Kidney (tissue), 14 donors: ENCODE measurements around the gene ARSJ. TPM values are rescaled to one million over a fixed set of nuclear protein-coding genes. Genes with fewer than 3 reads are reported as not detected.

ENCODE experiments used
- DNase-seq, 5 donors: peaks; one replicate each; pipeline ENCODE4 v3.0.0-alpha.2; 2013 to 2020
- FAIRE-seq: peaks from 2 replicates; lab custom pipeline; 2012; peaks lifted over from hg19 to GRCh38; lab: Jason Lieb, UNC
- H3K27ac ChIP-seq, 2 donors: one replicate each; pipeline ENCODE4 v1.7.0; 2013; ENCODE audit warnings: low read depth in 2 of 2, low read length in 2 of 2, inconsistent platforms in 1 of 2
- H3K27me3 ChIP-seq: one replicate; pipeline ENCODE4 v1.7.1; 2013; ENCODE audit warnings: low read length, inconsistent platforms; ENCODE audit not compliant: control insufficient read depth, insufficient read depth
- H3K36me3 ChIP-seq, 3 donors: one replicate each; pipeline versions ENCODE4 v1.7.0 to v1.7.1; 2013; ENCODE audit warnings: low read length in 3 of 3, control low read depth in 1 of 3, inconsistent platforms in 1 of 3; ENCODE audit not compliant: insufficient read depth in 3 of 3, control insufficient read depth in 2 of 3
- H3K4me1 ChIP-seq, 3 donors: one replicate each; pipeline versions ENCODE4 v1.7.0 to v1.7.1; 2013; ENCODE audit warnings: low read length in 3 of 3, inconsistent platforms in 1 of 3, low read depth in 1 of 3; ENCODE audit not compliant: control insufficient read depth in 2 of 3, insufficient read depth in 2 of 3
- H3K4me3 ChIP-seq, 3 donors: one replicate each; pipeline versions ENCODE4 v1.7.0 to v1.8.1; 2013; ENCODE audit warnings: low read length in 3 of 3, control low read depth in 1 of 3, inconsistent platforms in 1 of 3
- H3K9ac ChIP-seq, 3 donors: one replicate each; pipeline versions ENCODE4 v1.7.0 to v1.7.1; 2013; ENCODE audit warnings: low read length in 3 of 3, control low read depth in 1 of 3, inconsistent platforms in 1 of 3
- H3K9me3 ChIP-seq, 3 donors: one replicate each; pipeline versions ENCODE4 v1.7.0 to v1.7.1; 2013; ENCODE audit warnings: low read length in 3 of 3, control low read depth in 1 of 3, inconsistent platforms in 1 of 3; ENCODE audit not compliant: control insufficient read depth in 2 of 3, insufficient read depth in 1 of 3
- intact Hi-C: fragments of 100-400 bp; cut with DNase I; formaldehyde crosslinking; loops from one replicate; pipeline ENCODE4 v1.11.1; 2022
- polyA plus RNA-seq: library from polyadenylated mRNA; stranded (reverse); fragments of 350-450 nt; fragmentation: Illumina TruSeq; extraction: RNeasy Lipid Tissue Mini Kit (QIAGEN cat#74804); gene quantifications from one replicate; pipeline ENCODE4 v1.2.3, GENCODE V29; 2014; ENCODE audit warnings: low read depth, low replicate concordance; ENCODE audit not compliant: insufficient read depth
- total RNA-seq: library from RNA; stranded (reverse); fragmentation: NEBNext Ultra II Directional; extraction: Animal tissue kit (Norgen Biotek cat#: 25700); gene quantifications from one replicate; pipeline ENCODE4 v1.2.1, GENCODE V29; 2021
- TF ChIP-seq, protein P1 (sequence below): IDR thresholded peaks from 3 replicates; pipeline ENCODE4 v1.5.1; 2012; ENCODE audit warnings: mild to moderate bottlenecking, moderate library complexity, borderline replicate concordance; ENCODE audit not compliant: insufficient read depth; ENCODE audit errors: extremely low read depth
- donor health status: control.
- donor health status: control.
- donor health status: control.
- donor health status: control.
- donor health status: control.
- donor health status: DM: yes; HTN: yes; CAD: no.
- donor health status: Normal renal cell carcinoma (clear cell type).

The ARSJ gene
- total and polyA plus RNA-seq, 2 donors from 2014 or later = 3.6 to 16.7 TPM

DNA sequence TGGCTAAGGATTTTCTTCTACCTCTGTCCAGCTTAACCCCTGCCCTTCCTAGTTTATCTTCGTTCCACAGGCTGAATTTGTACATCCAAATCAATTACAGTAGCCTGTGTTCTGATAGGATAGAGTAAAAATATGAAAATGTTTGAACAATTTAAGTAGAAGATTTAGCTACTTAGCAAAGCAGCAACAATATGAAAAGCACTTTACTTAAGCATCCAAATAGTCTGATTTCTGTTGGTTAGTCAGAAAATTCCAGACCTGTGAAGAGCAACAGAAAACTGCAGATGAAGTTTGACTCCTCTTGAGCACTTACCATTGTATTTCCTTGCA lies 2.0 kb downstream of the ARSJ start:
- H3K27ac ChIP-seq = no peak overlapping the region
- intact Hi-C loops = no loop called here
- DNase-seq (no peak), FAIRE-seq (no peak)
- H3K4me1 ChIP-seq = no peaks in the 10 kb centered on the region
- no peaks in the 10 kb centered on the region for H3K36me3 ChIP-seq
- no peaks in the 10 kb centered on the region for H3K27me3 ChIP-seq
- peak overlapping the region in 1 of 3 donors; percentile 14 for H3K9ac ChIP-seq
- H3K4me3 ChIP-seq = peak overlapping the region; percentile 37 to 84 (median 81)
- TF ChIP-seq, protein P1, sequence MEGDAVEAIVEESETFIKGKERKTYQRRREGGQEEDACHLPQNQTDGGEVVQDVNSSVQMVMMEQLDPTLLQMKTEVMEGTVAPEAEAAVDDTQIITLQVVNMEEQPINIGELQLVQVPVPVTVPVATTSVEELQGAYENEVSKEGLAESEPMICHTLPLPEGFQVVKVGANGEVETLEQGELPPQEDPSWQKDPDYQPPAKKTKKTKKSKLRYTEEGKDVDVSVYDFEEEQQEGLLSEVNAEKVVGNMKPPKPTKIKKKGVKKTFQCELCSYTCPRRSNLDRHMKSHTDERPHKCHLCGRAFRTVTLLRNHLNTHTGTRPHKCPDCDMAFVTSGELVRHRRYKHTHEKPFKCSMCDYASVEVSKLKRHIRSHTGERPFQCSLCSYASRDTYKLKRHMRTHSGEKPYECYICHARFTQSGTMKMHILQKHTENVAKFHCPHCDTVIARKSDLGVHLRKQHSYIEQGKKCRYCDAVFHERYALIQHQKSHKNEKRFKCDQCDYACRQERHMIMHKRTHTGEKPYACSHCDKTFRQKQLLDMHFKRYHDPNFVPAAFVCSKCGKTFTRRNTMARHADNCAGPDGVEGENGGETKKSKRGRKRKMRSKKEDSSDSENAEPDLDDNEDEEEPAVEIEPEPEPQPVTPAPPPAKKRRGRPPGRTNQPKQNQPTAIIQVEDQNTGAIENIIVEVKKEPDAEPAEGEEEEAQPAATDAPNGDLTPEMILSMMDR = no peak
- H3K9me3 ChIP-seq = no peaks in the 10 kb centered on the region

DNA sequence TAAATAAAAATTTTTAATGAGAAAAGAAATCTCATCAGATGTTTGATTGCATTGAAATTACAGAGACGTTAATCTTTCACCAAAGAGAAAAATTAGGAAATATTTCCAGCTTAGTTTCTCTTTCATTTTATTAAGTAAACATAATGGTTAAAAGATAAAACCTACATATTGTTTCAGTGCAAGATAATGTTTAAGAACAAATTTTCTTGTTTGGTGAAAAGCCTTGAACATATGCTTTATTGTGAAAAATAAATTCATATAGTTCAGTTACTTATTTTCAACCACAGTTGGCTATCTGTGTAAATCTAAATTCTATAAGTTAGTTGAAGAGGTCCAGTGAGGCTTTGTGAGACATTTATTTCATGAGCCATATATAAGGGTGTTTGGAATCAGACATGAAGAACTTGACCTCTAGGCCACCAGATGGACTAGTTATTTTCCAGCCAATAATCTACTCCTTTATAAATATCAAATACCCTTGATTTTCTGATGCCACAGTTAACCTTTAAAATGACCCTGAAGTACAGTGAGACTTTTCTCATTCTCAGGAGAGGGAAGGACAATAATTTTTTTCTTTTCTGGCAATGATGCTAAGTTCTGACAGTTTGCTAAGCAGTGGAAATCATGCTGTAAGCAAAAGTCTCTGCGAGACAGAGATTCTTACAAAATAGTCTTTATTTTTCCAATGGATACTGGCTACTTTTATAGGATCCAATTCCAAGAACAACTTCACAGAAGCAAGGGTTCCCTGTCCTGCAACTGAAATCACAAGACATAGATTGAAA lies 2.5 kb downstream of the ARSJ start:
- H3K27me3 ChIP-seq = no peaks in the 10 kb centered on the region
- intact Hi-C loops = no loop called here
- FAIRE-seq (no peak), DNase-seq (no peak)
- H3K36me3 ChIP-seq = no peaks in the 10 kb centered on the region
- H3K4me1 ChIP-seq = no peaks in the 10 kb centered on the region
- no peaks in the 10 kb centered on the region for H3K9me3 ChIP-seq
- TF ChIP-seq, protein P1 = no peak
- H3K27ac ChIP-seq = no peak overlapping the region
- H3K4me3 ChIP-seq = peak overlapping the region; percentile 37 to 84 (median 81)
- H3K9ac ChIP-seq = peak overlapping the region in 2 of 3 donors; percentile 14 to 26

DNA sequence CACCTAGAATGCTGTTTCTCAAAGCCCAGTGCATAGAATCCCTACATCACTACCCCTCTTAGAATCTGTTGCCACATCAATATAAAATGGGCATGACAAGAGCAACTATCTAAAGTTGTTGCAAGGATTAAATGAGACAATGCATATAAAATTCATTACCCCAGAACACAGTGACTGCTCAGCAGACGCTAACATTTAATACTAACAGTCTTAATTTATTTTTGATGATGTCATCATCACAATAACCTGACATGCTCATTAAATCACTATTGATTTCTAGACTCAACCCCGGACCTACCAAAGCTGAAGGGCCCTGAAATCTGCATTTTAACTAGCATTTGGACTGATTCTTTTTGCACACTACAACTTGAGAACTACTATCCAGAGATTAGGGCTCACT lies 3.9 kb downstream of the ARSJ start:
- no peaks in the 10 kb centered on the region for H3K27me3 ChIP-seq
- H3K4me3 ChIP-seq = peak overlapping the region; percentile 18 to 81 (median 21)
- DNase-seq (no peak), FAIRE-seq (no peak)
- H3K36me3 ChIP-seq = no peaks in the 10 kb centered on the region
- H3K9ac ChIP-seq = no peak overlapping the region
- TF ChIP-seq, protein P1 = no peak
- no peak overlapping the region for H3K27ac ChIP-seq
- intact Hi-C loops = no loop called here
- H3K4me1 ChIP-seq = no peaks in the 10 kb centered on the region
- no peaks in the 10 kb centered on the region for H3K9me3 ChIP-seq
